ENCODE data around the gene SGPL1.

DNA sequence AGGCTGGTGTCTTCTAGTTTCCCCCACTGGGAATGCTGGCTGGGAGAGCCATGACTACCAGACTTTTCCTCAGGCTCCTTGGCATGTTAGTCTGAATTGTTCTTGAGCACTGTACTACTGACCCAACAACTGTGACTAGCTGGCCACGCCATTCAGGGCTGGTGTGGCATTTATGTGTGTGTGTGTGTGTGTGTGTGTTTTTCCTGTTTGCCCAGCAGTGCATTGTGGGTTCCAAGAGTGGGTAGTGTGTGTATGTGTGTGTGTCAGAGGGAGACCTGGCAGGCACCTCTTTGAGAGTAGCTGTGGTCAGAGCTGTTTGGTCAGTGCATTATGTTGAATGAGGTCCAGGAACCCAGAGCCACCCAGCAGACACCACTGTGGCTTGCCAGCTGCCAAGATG lies 63.5 kb downstream of the SGPL1 start:
- TF ChIP-seq, protein P1, sequence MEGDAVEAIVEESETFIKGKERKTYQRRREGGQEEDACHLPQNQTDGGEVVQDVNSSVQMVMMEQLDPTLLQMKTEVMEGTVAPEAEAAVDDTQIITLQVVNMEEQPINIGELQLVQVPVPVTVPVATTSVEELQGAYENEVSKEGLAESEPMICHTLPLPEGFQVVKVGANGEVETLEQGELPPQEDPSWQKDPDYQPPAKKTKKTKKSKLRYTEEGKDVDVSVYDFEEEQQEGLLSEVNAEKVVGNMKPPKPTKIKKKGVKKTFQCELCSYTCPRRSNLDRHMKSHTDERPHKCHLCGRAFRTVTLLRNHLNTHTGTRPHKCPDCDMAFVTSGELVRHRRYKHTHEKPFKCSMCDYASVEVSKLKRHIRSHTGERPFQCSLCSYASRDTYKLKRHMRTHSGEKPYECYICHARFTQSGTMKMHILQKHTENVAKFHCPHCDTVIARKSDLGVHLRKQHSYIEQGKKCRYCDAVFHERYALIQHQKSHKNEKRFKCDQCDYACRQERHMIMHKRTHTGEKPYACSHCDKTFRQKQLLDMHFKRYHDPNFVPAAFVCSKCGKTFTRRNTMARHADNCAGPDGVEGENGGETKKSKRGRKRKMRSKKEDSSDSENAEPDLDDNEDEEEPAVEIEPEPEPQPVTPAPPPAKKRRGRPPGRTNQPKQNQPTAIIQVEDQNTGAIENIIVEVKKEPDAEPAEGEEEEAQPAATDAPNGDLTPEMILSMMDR (IDR thresholded peaks at IDR 0.05), result no peak
- no peak for TF ChIP-seq POLR2A (IDR thresholded peaks at IDR 0.05; ENCODE audit: low read depth)

All from esophagus muscularis mucosa (tissue), 3 donors.